Activated CD8-positive, alpha-beta memory T cell treated with anti-CD3 and anti-CD28 coated beads, Interleukin-2, amount 50 U/mL, for 48 hours (primary cell): ENCODE data around the gene FNDC3A.
"Not testable (repeated sequence)": the region's sequence is repeated elsewhere in the genome, so short reads cannot be mapped to it uniquely, and the experiment has no call there.

Experiments used
- DNase-seq: peaks from one replicate; pipeline ENCODE4 v3.0.0-alpha.2; 2020

The FNDC3A gene

DNA sequence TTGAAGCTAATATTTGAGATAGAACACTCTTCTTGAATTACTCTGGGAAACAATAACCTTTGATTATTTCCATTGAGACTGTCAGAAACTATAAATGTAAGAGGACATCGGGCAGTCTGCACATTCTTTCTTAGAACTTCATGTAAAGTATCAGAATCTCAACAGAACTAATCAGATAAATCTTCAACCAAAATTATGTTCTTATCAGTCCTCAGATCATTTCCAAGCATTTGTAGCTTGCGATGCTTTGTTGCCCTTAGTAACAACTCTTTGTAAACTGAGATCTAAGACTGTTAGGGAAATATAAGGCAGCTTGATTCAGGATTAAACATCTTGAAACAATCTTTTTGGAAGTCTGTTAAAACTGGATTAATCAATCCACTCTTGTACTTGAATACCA lies 70.3 kb downstream of the FNDC3A start:
- DNase-seq = no peak

DNA sequence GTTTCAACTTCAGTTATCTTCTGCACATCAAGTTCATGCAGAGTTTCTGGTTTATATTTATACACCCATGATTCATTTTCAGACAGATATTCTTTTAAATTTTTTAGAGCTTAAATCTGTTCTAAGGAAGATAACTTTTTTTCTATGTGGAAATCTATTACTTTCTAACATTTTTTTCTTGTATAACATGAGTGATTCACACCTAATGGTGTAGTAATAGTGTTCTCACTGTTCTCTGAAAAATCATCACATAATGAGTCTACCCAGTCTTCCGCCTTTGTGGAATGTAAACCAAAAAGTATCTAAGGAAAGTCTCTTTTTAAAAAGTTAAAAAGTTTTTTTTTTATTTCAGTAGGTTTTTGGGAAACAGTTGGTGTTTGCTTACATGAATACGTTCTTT lies 70.8 kb downstream of the FNDC3A start:
- no peak for DNase-seq

DNA sequence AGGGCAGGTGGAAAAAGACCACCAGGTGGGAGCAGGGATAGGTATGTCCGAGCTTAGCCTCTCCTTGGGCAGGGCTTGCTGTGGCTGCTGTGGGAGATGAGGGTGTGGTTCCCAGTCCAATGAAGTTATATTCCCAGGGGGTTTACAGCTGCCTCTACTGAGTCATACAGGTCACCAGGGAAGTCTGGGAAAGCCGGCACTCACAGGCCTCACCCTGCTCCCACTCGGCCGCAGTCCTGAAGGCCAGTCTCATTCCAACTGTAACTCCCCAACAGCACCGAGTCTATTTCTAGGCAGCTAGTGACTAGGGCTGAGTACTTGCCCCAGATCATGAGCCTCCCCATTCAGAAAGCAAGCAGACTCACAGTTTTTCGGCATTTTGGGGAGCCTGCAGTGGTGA lies 77.1 kb downstream of the FNDC3A start:
- DNase-seq = no peak

DNA sequence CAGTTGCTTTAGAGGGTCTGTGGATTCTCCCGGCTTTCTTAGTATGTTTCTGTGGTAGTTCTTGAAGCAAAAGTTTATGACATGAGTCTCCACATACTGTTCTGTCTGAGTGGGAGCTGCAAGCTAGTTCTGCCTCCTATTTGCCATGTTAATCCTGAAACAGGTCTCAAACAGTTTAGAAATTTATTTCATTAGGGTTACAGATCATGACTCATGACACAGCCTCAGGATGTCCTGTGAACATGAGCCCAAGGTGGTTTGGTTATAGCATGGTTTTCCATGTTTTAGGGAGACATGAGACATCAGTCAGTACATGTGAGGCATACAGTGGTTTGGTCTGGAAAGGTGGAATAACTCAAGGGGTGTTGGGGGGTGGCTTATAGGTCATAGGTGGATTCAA lies 77.5 kb downstream of the FNDC3A start:
- DNase-seq = no peak

DNA sequence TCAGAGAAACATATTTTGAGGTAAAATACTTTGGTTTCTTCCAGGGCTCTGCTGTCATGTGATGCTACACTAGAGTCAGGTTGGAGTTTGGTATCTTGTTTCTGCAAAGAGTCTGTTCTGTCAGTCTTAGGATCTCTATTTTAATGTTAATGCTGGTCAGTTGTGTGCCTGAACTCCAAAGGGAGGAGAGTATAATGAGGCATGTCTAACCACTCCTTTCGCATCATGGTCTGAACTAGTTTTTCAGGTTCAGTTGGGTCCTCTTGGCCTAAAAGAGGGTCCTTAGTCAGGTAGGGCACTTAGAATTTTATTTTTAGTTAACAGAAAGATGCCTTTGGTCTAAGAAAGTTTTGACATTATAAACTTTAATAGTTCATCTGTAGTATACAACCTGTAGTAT lies 78.2 kb downstream of the FNDC3A start:
- DNase-seq = no peak

DNA sequence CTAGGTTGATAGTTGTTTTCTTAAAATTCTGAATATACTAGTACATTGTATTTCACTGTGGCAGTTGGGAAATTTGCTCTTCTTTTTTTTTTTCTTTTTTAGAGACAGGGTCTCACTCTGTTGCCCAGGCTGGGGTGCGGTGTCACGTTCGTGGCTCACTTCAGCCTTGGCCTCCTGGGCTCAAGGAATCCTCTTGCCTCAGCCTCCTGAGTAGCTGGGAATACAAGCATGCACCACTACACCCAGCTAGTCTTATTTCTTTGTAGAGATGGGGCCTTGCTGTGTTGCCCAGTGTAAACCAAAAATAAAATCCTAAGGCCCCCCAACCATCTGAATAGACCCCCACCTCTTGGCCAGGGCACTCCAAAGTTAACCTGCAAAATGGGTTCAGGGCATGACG lies 79.3 kb downstream of the FNDC3A start:
- DNase-seq = no peak

DNA sequence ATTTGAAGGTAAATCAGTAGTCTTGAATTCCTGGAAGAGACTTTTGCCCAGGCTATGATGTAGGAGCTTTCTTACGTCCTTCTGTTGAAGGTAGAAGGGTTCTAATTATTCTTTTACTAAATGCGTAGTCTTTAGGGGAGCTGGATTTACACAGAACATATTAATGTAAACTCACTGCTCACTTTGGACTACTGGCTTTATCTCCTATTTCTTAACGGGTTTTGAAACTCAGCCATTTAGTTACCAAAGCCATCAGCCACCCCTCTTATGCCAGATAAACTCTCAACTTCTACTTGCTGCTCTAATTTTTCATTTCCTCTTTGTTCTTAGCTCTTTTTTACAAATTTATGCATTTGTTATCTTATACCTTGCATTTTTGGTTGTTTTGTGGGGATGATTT lies 81.5 kb downstream of the FNDC3A start:
- DNase-seq = no peak

DNA sequence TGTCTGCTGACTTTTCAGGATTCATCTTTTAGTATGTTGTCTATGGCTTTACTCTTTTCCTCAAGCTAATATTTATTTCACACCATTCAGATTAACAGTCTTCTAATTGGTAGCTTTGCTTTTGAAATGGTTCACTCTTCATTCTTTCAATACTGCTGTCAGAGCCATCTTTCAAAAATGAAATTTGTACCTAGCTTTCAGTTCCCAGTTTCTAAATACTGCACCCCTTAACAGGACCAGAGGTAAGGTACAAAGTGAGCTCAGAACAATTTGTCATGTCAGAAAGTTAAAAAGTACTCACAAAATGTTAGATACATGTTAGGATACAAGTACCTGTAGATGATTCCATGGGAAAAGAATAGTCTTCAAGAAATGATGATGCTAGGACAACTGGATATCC lies 83.0 kb downstream of the FNDC3A start:
- no peak for DNase-seq

DNA sequence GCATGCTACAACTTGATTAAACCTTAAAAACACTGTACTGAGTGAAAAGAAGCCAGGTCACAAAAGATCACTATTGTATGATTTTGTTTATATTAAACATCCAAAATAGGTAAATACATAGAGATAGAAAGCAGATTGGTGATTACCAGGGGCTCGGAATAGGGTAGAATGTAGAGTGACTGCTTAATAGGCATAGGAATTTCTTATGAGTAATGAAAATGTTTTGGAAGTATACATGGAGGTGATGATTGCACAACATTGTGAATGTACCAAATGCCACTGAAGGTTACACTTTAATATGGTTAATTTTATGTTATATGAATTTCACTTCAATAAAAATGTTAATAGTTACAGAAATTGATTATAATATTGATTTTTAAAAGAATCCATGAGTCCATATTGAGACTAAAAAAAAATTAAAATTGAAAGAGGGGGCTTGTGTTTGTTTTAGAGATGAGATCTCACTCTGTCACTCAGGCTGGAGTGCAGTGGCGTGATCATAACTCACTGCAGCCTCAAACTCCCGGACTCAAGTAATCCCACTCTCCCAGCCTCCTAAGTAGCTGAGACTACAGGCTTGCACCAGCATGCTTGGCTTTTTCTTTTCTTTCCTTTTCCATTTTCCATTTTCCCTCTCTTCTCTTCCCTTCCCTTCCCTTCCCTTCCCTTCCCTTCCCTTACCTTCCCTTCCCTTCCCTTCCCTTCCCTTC lies 85.1 kb downstream of the FNDC3A start:
- no peak for DNase-seq

DNA sequence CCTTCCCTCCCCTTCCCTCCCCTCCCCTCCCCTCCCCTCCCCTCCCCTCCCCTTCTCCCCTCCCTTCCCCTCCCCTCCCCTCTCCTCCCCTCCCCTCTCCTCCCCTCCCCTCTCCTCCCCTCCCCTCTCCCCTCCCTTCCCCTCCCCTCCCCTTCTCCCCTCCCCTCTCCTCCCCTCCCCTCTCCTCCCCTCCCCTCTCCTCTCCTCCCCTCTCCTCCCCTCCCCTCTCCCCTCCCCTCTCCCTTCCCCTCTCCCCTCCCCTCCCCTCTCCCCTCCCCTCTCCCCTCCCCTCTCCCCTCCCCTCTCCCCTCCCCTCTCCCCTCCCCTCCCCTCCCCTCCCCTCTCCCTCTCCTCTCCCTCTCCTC lies 85.7 kb downstream of the FNDC3A start:
- DNase-seq = not testable (repeated sequence)

DNA sequence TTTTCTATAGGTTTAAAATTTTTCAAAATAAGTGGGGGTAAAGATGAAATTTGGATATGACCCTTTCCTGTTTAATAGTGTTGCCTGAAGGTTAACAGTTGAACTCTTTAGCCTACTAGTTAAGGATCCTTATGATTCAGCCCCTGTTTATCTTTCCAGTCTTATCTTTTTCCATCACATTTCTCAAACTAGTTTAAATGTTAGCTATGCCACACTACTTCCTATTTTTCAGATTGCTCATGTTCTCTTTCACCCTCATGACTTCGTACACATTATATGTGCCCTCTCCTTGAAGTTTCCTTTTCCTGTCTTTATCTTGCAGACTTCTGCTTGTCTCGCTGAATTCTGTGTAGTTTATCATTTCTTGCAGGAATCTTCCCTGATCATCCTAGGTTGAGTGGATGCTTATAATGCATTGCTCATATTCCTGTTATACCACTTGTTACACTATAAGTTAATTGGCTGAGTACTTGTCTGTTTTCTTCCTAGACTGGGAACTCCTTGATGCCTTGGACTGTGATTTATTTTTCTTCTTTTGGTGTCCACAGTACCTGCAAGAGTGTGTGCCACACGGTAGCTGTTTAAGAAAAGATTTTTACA lies 86.7 kb downstream of the FNDC3A start:
- DNase-seq = no peak

DNA sequence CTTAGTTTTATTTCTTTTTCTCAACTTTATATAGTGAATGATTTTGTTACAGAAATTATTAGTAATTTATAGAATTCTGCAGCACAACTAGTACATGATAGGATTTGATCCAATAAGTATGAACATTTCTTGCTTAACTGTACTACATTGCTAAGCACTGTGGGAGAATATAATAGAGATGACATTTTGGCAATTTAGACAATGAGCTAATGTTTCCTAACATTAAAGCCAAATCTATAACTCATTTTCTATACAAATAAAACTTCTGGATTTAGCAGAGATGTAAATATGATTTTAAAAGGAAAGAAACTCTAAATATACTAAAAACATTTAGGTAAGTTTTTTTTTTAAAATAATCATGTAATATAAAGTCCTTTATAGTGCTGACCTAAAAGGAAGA lies 87.3 kb downstream of the FNDC3A start:
- no peak for DNase-seq

DNA sequence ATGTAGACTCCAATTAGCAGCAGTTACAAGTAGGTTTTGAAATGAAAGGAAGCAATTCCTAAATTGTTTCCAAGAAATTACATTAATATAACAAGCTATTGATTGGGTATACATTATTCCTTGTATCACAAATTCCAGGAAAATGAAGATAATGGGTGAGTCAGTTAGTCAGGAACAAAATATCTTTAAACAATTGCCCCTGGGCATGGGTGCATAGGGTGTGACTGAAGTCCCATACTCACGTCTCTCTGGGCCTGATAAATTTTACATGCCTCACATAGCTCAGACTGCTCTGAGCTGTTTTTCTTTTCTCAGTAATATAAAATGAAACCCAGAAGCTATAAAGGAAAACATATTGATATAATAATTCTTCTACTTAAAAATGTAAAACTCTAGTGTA lies 87.8 kb downstream of the FNDC3A start:
- no peak for DNase-seq

DNA sequence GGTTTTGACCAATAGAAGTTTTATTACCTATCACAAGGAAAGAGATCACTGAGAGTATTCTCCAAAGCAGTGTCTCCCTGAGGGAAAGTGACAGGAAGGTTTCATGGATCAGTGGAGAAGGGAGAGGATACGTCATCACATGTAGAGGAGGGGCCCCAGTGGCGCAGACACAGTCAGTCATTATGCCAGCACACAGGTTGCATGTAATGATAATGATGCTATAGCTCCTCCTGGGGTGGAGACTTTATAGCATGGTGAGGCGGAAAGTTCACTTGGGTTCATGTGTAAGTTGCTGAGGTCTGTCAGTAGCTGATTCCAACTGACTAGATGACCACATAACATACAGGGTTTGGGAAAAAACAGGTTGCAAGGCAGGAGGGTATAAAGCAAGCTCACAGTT lies 88.8 kb downstream of the FNDC3A start:
- DNase-seq = no peak

DNA sequence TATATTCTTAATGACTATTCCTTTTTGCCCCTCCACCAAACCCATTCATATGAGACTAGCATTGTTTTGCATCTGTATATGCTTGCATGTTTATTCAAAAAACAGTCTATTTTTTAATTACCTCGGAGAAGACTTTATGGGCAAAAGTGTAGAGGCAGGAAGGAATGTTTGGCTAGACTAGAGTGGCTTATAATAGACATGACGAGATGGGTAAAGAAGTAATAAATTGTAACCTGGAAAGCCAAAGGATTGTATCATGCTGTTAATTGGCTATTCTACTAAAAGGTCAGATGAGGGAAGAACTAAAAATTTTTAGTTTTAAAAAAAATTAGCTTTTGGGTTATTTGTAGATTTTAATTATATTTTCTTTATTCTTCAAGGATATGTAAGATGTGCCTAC lies 91.1 kb downstream of the FNDC3A start:
- no peak for DNase-seq

DNA sequence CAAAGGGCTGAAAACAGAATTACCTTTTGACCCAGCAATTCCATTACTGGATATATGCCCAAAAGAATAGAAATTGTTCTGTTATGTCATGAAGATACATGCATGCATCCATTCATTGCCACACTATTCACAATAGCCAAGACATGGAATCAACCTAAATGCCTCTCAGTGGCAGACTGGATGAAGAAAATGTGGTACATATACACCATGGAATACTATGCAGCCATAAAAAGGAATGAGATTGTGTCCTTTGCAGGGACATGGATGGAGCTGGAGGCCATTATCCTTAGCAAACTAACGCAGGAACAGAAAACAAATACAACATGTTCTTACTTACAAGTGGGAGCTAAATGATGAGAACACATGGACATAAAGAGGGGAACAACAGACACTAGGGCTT lies 92.8 kb downstream of the FNDC3A start:
- DNase-seq = not testable (repeated sequence)

DNA sequence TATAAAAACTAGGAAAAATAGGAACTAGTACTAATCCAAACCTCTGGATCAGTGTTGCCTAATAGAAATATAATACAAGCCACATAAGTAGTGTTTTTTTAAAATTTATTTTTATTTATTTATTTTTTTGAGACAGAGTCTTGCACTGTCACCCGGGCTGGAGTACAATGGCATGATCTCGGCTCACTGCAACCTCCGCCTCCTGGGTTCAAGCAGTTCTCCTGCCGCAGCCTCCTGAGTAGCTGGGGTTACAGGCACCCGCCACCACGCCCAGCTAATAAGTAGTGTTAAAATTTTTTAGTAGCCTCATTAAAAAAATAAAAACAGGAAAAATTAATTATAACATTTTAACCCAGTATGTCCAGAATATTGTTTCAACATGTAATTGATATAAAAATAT lies 94.3 kb downstream of the FNDC3A start:
- not testable (repeated sequence) for DNase-seq

DNA sequence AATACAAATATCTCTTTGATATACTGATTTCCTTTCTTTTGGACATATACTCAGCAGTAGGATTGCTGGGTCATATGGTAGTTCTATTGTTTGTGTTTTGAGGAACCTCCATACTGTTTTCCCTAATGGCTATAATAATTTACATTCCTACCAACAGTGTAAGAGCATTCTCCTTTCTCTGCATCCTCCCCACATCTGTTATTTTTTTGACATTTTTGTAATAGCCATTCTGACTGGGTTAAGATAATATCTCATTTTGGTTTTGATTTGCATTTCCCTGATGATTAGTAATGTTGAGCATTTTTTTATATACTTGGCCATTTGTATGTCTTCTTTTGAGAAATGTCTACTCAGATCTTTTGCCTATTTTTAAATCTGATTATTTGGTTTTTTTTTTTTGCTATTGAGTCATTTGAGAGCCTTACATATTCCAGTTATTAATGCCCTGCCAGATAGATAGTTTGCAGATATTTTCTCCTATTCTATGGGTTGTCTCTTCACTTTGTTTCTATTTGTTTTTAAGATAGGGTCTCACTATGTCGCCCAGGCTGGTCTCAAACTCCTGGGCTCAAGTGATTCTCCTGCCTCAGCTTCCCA lies 95.7 kb downstream of the FNDC3A start:
- no peak for DNase-seq

DNA sequence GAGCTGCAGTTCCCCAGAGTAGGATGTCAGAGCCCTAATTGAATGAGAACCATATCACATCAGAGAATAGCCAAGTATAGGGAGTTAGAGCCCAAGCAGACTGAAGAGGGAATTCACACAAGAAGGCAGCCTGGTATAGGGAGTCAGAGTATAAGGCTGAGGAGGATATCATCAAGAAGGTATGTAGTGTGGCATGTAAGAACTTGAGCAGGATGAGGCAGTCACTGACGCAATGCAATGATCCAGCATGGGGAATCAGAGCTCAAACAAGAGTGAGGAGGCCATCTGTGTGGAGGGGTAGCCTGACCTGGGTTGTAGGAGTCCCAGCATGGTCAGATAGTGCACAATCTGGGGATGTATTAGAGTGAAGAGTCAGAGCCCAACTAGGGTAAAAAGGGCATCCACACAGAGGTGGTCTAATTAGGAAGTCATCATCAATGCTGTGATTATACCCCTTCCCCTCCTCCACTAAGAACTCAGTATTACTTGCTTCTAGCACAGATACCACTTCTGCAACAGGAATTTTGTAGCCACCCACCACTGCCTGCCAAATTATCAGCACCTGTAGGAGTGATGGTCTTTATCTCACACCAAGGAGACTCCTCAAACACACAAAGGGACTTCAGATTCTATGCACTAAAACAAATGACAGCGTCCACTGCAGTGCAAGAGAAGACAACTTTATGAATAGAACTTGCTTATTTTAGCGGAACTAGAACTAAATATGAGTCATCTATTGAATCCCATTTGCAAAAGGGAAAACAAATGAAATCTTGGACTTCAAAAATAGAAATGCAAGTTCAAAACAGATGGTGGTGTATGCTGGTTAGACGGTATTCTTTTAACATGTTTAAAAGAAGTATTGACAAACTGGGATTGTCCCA lies 107.2 kb downstream of the FNDC3A start:
- DNase-seq = no peak

DNA sequence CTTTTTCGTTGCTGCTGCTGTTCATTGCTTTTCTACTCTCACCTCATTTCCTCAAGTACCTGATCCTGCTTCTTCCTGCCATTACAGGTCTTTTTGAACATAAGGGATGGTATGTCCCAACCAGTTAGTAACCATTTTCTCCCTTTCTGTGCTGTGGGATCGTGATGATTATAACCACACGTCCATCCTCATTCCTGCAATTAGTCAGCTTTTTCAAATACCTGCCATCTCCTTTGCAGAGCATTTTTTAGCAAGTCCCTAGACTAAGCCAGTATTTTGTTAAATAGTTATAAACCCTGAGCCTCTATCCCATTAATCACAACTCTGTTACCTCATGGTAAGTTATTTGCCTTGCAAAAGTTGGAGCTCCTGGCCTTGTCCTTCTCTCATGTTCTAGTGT lies 109.2 kb downstream of the FNDC3A start:
- DNase-seq = no peak

DNA sequence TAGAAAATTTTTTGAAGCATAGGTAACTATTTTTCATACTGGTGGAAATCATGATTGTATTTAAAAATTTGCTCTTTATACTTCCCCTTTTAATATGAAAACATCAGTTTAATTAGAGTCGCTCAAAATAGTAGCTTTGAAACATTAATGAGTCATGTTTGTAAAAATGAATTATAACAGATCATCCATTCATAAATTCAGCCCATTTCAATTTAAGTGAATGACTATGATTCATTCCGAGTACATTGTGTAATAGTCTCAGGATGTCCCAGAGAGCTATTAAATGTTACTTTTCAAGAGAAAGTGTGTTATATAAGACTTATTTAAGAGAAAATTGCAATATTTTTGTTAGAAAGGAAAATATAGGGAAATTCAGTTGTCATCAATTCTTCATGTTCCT lies 111.0 kb downstream of the FNDC3A start:
- no peak for DNase-seq

DNA sequence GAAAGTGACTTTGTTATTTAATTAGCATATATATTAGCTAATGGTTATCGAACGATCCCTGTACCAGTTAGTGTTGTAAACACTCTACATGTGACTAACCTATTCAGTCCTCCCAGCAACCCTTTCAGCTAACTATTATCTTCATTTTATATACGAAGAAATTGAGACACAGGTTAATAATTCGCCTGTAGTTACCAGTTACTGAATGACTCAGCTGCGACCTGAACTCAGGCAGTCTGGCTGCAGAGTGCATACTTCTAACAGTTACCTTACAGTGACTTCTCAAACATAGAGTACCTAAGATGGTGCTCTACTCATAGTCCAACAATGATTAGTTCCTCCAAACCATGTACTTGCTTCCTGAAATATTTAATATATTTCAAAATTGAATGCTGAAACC lies 117.7 kb downstream of the FNDC3A start:
- DNase-seq = no peak

DNA sequence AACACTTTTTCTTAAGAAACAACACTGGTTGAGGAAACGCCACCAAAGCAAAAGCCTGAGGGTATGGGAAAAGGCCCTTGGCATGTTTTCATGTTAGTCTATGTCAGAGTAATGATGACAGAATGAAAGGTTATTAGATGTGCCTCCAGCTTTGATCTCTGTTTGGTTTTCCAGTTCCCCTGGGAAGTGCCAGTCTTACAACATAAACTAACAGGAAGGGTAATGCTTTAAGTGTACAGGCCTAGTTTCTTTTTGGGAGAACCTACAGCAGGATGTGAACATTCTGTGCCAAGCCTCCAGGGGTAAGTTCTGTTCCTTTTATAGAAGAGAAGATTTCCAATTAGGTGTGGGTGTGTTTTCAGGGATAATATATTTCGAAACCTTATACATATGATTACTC lies 121.7 kb downstream of the FNDC3A start:
- DNase-seq = no peak

DNA sequence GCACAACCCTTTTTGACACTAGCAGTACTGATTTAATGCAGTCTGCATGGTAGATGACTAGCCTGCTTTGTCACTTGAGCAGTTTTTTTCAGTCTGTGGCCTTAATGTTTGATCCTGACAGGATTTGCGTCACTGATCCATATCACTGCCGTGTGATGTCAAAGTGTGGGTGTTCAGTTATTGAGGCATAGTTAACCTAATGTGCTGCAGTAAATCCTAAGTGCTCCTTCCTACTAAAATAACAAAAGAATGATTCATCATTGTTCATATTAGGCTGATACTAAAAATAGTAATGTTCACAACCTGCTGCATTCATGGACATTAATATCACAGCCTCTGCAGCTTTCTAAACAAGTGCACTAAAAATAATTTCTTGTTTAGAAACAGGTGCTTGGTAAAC lies 122.5 kb downstream of the FNDC3A start:
- DNase-seq = no peak
